HepG2 (cell line): Measurements from ENCODE around the gene ADM. TPM values are rescaled to one million over a fixed set of nuclear protein-coding genes. Genes with fewer than 3 reads are reported as not detected.

Experiments
- MAZ ChIP-seq, 2 experiments: sonication (generic) in 1 of 2; formaldehyde crosslinking in 1 of 2; IDR thresholded peaks; 2 replicates each; pipeline versions ENCODE4 v1.5.0 to v1.6.1; 2012 to 2020; ENCODE audit warnings: low read depth in 2 of 2, mild to moderate bottlenecking in 2 of 2, borderline replicate concordance in 1 of 2, improper control_type of control experiment in 1 of 2, low read length in 1 of 2, missing genetic modification reagents in 1 of 2, moderate library complexity in 1 of 2
- PATZ1 ChIP-seq: sonication (generic); formaldehyde crosslinking; IDR thresholded peaks from 2 replicates; pipeline ENCODE4 v1.4.0; 2020; ENCODE audit warnings: missing genetic modification reagents
- SRSF1 ChIP-seq: fragments of 200-400 bp; formaldehyde crosslinking; optimal IDR thresholded peaks from 2 replicates; pipeline ENCODE3; 2017; ENCODE audit warnings: mild to moderate bottlenecking, low read depth, low read length, moderate library complexity
- ZNF282 ChIP-seq: fragments of 450-650 bp; IDR thresholded peaks from 2 replicates; pipeline ENCODE4 v1.6.1; 2018; ENCODE audit not compliant: partially characterized antibody
- polyA plus RNA-seq, 8 experiments: library from polyadenylated mRNA; depleted of rRNA in 3 of 8; stranded (reverse) in 7 of 8; unstranded in 1 of 8; fragments of >200 nt; fragmentation: Illumina TruSeq in 4 of 8; extraction: Trizol in 4 of 8; gene quantifications; 2 replicates each; pipeline versions ENCODE4 v1.2.1 to v1.2.3, GENCODE V29; 2011 to 2016; ENCODE audit warnings: low read depth in 4 of 8, missing spikeins in 1 of 8, mixed read lengths in 1 of 8; ENCODE audit not compliant: insufficient read depth in 1 of 8
- total RNA-seq, 5 experiments: library from RNA; depleted of rRNA; stranded (reverse); fragments of >200 nt; fragmentation: Illumina TruSeq; extraction: Trizol; gene quantifications; 2 replicates each; pipeline ENCODE4 v1.2.3, GENCODE V29; 2016; ENCODE audit warnings: low read depth in 1 of 5
- TF ChIP-seq, protein P1 (sequence below): sonication (generic); formaldehyde crosslinking; IDR thresholded peaks from 2 replicates; pipeline ENCODE4 v1.4.0; 2020; ENCODE audit warnings: missing genetic modification reagents, borderline replicate concordance
- TF ChIP-seq, protein P2 (sequence below), 2 experiments: sonication (generic) in 1 of 2; formaldehyde crosslinking in 1 of 2; IDR thresholded peaks; 2 replicates each; pipeline versions ENCODE4 v1.6.1 to v1.9.0; 2014 to 2022; ENCODE audit warnings: antibody characterized with exemption in 1 of 2, borderline replicate concordance in 1 of 2, inconsistent platforms in 1 of 2, low read depth in 1 of 2, missing genetic modification reagents in 1 of 2

ADM gene
- total and polyA plus RNA-seq, 2 of the 13 experiments (the other 11 are each of a cell fraction or from before 2014, with no cell fraction given), result 10.7 to 26.1 TPM

GRCh38 chr11:10318527-10318802 lies 13.6 kb downstream of the ADM start (continued):
- TF ChIP-seq, protein P1, sequence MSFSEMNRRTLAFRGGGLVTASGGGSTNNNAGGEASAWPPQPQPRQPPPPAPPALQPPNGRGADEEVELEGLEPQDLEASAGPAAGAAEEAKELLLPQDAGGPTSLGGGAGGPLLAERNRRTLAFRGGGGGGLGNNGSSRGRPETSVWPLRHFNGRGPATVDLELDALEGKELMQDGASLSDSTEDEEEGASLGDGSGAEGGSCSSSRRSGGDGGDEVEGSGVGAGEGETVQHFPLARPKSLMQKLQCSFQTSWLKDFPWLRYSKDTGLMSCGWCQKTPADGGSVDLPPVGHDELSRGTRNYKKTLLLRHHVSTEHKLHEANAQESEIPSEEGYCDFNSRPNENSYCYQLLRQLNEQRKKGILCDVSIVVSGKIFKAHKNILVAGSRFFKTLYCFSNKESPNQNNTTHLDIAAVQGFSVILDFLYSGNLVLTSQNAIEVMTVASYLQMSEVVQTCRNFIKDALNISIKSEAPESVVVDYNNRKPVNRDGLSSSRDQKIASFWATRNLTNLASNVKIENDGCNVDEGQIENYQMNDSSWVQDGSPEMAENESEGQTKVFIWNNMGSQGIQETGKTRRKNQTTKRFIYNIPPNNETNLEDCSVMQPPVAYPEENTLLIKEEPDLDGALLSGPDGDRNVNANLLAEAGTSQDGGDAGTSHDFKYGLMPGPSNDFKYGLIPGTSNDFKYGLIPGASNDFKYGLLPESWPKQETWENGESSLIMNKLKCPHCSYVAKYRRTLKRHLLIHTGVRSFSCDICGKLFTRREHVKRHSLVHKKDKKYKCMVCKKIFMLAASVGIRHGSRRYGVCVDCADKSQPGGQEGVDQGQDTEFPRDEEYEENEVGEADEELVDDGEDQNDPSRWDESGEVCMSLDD, result no peak
- TF ChIP-seq, protein P2, sequence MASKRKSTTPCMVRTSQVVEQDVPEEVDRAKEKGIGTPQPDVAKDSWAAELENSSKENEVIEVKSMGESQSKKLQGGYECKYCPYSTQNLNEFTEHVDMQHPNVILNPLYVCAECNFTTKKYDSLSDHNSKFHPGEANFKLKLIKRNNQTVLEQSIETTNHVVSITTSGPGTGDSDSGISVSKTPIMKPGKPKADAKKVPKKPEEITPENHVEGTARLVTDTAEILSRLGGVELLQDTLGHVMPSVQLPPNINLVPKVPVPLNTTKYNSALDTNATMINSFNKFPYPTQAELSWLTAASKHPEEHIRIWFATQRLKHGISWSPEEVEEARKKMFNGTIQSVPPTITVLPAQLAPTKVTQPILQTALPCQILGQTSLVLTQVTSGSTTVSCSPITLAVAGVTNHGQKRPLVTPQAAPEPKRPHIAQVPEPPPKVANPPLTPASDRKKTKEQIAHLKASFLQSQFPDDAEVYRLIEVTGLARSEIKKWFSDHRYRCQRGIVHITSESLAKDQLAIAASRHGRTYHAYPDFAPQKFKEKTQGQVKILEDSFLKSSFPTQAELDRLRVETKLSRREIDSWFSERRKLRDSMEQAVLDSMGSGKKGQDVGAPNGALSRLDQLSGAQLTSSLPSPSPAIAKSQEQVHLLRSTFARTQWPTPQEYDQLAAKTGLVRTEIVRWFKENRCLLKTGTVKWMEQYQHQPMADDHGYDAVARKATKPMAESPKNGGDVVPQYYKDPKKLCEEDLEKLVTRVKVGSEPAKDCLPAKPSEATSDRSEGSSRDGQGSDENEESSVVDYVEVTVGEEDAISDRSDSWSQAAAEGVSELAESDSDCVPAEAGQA (IDR thresholded peaks at IDR 0.05; ENCODE audit: low read depth), result no peak
- TF ChIP-seq, protein P2 (CRISPR knock-in tag; IDR thresholded peaks at IDR 0.05; ENCODE audit: borderline replicate concordance), result no peak
- TF ChIP-seq MAZ (IDR thresholded peaks at IDR 0.05; ENCODE audit: borderline replicate concordance, low read depth, low read length), result no peak
- no peak for TF ChIP-seq MAZ (CRISPR knock-in tag; IDR thresholded peaks at IDR 0.05; ENCODE audit: low read depth)
- TF ChIP-seq ZNF282, result no peak
- no peak for TF ChIP-seq PATZ1 (CRISPR knock-in tag)
- no peak for TF ChIP-seq SRSF1
